ENCODE measurements around the gene SLC7A1. TPM values are rescaled to one million over a fixed set of nuclear protein-coding genes. Genes with fewer than 3 reads are reported as not detected.

SLC7A1 gene
- total and polyA plus RNA-seq, 2 of the 4 experiments (the other 2 are of a cell fraction): 9.7 to 22.3 TPM

DNA sequence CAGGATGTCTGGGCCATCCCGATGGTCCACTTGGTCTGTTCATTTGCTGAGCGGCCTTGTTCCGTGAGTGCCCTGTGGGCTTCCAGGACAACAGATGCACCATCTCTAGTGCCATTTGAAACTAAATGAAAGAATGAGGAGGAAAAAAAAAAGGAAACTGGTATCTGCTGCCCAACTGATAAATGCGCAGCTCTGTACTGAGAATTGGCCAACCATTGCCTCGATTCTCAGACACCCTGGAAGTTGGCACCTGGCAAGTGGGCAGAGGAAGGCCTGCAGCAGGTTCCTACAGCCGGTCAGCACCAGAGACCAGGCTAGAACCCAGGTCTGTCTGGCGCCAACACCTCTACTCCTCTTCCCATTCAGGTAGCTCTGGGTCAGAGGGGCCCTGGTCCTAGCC, 18.9 kb downstream of the SLC7A1 start:
- TF ChIP-seq, protein P1, sequence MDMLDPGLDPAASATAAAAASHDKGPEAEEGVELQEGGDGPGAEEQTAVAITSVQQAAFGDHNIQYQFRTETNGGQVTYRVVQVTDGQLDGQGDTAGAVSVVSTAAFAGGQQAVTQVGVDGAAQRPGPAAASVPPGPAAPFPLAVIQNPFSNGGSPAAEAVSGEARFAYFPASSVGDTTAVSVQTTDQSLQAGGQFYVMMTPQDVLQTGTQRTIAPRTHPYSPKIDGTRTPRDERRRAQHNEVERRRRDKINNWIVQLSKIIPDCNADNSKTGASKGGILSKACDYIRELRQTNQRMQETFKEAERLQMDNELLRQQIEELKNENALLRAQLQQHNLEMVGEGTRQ (IDR thresholded peaks at IDR 0.05; ENCODE audit: low read depth, low read length): no peak
- TF ChIP-seq RFX5 (IDR thresholded peaks at IDR 0.05; ENCODE audit: low read depth, low read length) (no peak), CTCF (conservative IDR thresholded peaks at IDR 0.05; ENCODE audit: low read depth, low read length) (no peak), CEBPB (IDR thresholded peaks at IDR 0.05; ENCODE audit: low read depth, low read length) (no peak)
- H2BK20ac ChIP-seq (ENCODE audit: low read depth, low read length): no peak overlapping the region
- peaks cover 7% of the 10 kb centered on the region for H3K4me1 ChIP-seq (ENCODE audit: control insufficient read depth, insufficient read depth, low read length)
- ATAC-seq (ENCODE audit: low read depth) (no peak), DNase-seq (no peak)
- in situ Hi-C loops (cut with MboI; ENCODE audit: low sequenced_read_pairs) (no loop called here), dilution Hi-C loops (cut with HindIII; ENCODE audit: low sequenced_read_pairs, unreplicated experiment) (no loop called here), intact Hi-C loops (cut with micrococcal nuclease) (no loop called here)
- no peak overlapping the region for H3K4me3 ChIP-seq (ENCODE audit: insufficient read depth, low read depth, low read length)
- H2BK120ac ChIP-seq (ENCODE audit: low read depth, low read length): no peak overlapping the region
- H4K20me1 ChIP-seq (ENCODE audit: insufficient read depth, low read length): peaks cover 93% of the 10 kb centered on the region
- no peaks in the 10 kb centered on the region for H3K9me3 ChIP-seq (ENCODE audit: control insufficient read depth, insufficient read depth, low read length)
- no peak overlapping the region for H3K18ac ChIP-seq (ENCODE audit: low read depth, low read length)
- no peak overlapping the region for H3K4me2 ChIP-seq (ENCODE audit: low read depth, low read length)
- H3K14ac ChIP-seq (replicated peaks; ENCODE audit: low read depth, low read length): no peak overlapping the region
- no peak overlapping the region for H4K5ac ChIP-seq (ENCODE audit: low read depth, low read length)
- H3K9ac ChIP-seq (ENCODE audit: low read depth, low read length): no peak overlapping the region
- no peak overlapping the region for H3K27ac ChIP-seq (ENCODE audit: insufficient read depth, low read length)
- H3K23ac ChIP-seq (ENCODE audit: low read depth, low read length): no peak overlapping the region
- H3K56ac ChIP-seq (ENCODE audit: extremely low read depth, insufficient read depth, low read length): no peak overlapping the region
- peaks cover 23 to 92% of the 10 kb centered on the region in 2 experiments for H3K79me1 ChIP-seq (ENCODE audit: low read depth in 1 of 2, low read length in 2 of 2)
- ChIA-PET CTCF (interaction anchor here (1.3 kb wide), 1 partner anchor 130 kb away, joined by 4 read pairs; no protein-coding TSS in a partner anchor), POLR2A (ENCODE audit: unreplicated experiment) (no interaction called here)
- no peaks in the 10 kb centered on the region for H3K27me3 ChIP-seq (ENCODE audit: control insufficient read depth, insufficient read depth, low read length)
- H3K9me1 ChIP-seq (ENCODE audit: insufficient read depth, low read length): peaks cover 32% of the 10 kb centered on the region
- H3K36me3 ChIP-seq (ENCODE audit: control insufficient read depth, insufficient read depth, low read length): 0 out of 2 replicates have a peak, but pooled peaks cover 3% of the 10 kb centered on the region
- no peak overlapping the region for H4K91ac ChIP-seq (ENCODE audit: insufficient read depth, low read depth, low read length)
- H4K8ac ChIP-seq (ENCODE audit: low read depth in 2 of 2, low read length in 2 of 2): no peak overlapping the region
- no TSS peak for BruUV-seq (replicated peaks)
- no peak overlapping the region for H2AK9ac ChIP-seq (replicated peaks; ENCODE audit: low read depth, low read length, poor library complexity)
- no peak overlapping the region for H2AK5ac ChIP-seq (ENCODE audit: low read depth, low read length)
- H2AFZ ChIP-seq (replicated peaks; ENCODE audit: low read length, poor library complexity): no peak overlapping the region
- WGBS, 2 experiments (ENCODE audit: extremely low coverage in 2 of 2, insufficient read length in 1 of 2): 93% methylated on average over 2 of the region's 7 CpGs; no CpG with 5 or more reads in 1 of the 2 experiments
- H2BK5ac ChIP-seq (ENCODE audit: low read depth, low read length, poor library complexity, severe bottlenecking): no peak overlapping the region
- H3K4ac ChIP-seq (ENCODE audit: low read depth, low read length): no peak overlapping the region
- no peak overlapping the region for H2BK15ac ChIP-seq (ENCODE audit: low read depth, low read length)
